ENCODE measurements around the gene TACR2. TPM values are rescaled to one million over a fixed set of nuclear protein-coding genes. Genes with fewer than 3 reads are reported as not detected.

The TACR2 gene
- total and polyA plus RNA-seq, 2 of the 13 experiments (the other 11 are each of a cell fraction or from before 2014, with no cell fraction given): 0.04 TPM; not detected in 1

GRCh38 chr10:69418052-69418752 lies 1.5 kb upstream of the TACR2 start (continued):
- TF ChIP-seq, protein P1, sequence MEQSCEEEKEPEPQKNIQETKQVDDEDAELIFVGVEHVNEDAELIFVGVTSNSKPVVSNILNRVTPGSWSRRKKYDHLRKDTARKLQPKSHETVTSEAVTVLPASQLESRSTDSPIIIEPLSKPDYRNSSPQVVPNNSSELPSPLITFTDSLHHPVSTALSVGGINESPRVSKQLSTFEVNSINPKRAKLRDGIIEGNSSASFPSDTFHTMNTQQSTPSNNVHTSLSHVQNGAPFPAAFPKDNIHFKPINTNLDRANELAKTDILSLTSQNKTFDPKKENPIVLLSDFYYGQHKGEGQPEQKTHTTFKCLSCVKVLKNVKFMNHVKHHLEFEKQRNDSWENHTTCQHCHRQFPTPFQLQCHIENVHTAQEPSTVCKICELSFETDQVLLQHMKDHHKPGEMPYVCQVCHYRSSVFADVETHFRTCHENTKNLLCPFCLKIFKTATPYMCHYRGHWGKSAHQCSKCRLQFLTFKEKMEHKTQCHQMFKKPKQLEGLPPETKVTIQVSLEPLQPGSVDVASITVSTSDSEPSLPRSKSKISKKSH (CRISPR knock-in tag; IDR thresholded peaks at IDR 0.05; ENCODE audit: borderline replicate concordance): no peak
- TF ChIP-seq, protein P2, sequence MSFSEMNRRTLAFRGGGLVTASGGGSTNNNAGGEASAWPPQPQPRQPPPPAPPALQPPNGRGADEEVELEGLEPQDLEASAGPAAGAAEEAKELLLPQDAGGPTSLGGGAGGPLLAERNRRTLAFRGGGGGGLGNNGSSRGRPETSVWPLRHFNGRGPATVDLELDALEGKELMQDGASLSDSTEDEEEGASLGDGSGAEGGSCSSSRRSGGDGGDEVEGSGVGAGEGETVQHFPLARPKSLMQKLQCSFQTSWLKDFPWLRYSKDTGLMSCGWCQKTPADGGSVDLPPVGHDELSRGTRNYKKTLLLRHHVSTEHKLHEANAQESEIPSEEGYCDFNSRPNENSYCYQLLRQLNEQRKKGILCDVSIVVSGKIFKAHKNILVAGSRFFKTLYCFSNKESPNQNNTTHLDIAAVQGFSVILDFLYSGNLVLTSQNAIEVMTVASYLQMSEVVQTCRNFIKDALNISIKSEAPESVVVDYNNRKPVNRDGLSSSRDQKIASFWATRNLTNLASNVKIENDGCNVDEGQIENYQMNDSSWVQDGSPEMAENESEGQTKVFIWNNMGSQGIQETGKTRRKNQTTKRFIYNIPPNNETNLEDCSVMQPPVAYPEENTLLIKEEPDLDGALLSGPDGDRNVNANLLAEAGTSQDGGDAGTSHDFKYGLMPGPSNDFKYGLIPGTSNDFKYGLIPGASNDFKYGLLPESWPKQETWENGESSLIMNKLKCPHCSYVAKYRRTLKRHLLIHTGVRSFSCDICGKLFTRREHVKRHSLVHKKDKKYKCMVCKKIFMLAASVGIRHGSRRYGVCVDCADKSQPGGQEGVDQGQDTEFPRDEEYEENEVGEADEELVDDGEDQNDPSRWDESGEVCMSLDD (CRISPR knock-in tag; IDR thresholded peaks at IDR 0.05; ENCODE audit: borderline replicate concordance): peak; percentile 42; the same call in 1 of the 2 replicates
- TF ChIP-seq ZNF83 (CRISPR knock-in tag; IDR thresholded peaks at IDR 0.05; ENCODE audit: borderline replicate concordance): no peak
- TF ChIP-seq ASH2L (IDR thresholded peaks at IDR 0.05; ENCODE audit: insufficient read length, low read depth, low read length): peak; percentile 74
- 0 out of 2 replicates have a peak, but pooled peaks have one; percentile 51 for TF ChIP-seq MEIS1 (CRISPR knock-in tag; IDR thresholded peaks at IDR 0.05; ENCODE audit: borderline replicate concordance)
- no peak for TF ChIP-seq RNF219 (CRISPR knock-in tag; IDR thresholded peaks at IDR 0.05)
- TF ChIP-seq NCOA2 (CRISPR knock-in tag; IDR thresholded peaks at IDR 0.05): peak; percentile 75
- TF ChIP-seq, protein P3, sequence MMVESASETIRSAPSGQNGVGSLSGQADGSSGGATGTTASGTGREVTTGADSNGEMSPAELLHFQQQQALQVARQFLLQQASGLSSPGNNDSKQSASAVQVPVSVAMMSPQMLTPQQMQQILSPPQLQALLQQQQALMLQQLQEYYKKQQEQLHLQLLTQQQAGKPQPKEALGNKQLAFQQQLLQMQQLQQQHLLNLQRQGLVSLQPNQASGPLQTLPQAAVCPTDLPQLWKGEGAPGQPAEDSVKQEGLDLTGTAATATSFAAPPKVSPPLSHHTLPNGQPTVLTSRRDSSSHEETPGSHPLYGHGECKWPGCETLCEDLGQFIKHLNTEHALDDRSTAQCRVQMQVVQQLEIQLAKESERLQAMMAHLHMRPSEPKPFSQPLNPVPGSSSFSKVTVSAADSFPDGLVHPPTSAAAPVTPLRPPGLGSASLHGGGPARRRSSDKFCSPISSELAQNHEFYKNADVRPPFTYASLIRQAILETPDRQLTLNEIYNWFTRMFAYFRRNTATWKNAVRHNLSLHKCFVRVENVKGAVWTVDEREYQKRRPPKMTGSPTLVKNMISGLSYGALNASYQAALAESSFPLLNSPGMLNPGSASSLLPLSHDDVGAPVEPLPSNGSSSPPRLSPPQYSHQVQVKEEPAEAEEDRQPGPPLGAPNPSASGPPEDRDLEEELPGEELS (CRISPR knock-in tag; IDR thresholded peaks at IDR 0.05): peak; percentile 30; the same call in 1 of the 2 replicates
- no peak for TF ChIP-seq SNAPC2 (CRISPR knock-in tag; IDR thresholded peaks at IDR 0.05)
- no peak for TF ChIP-seq GABPA (IDR thresholded peaks at IDR 0.05; ENCODE audit: low read depth, low read length)
- TF ChIP-seq GABPA (CRISPR knock-in tag; IDR thresholded peaks at IDR 0.05; ENCODE audit: low read depth): peak; percentile 69
- TF ChIP-seq ZFP37 (CRISPR knock-in tag; IDR thresholded peaks at IDR 0.05; ENCODE audit: borderline replicate concordance): no peak
- no peak for TF ChIP-seq DNMT1 (CRISPR knock-in tag; IDR thresholded peaks at IDR 0.05)
- TF ChIP-seq ZNF737 (CRISPR knock-in tag; IDR thresholded peaks at IDR 0.05; ENCODE audit: borderline replicate concordance): no peak
- TF ChIP-seq ZNF883 (CRISPR knock-in tag; IDR thresholded peaks at IDR 0.05; ENCODE audit: not compliant biosample characterization): no peak
- TF ChIP-seq ZNF260 (CRISPR knock-in tag; IDR thresholded peaks at IDR 0.05; ENCODE audit: borderline replicate concordance, low read depth): no peak
- TF ChIP-seq ZNF619 (CRISPR knock-in tag; IDR thresholded peaks at IDR 0.05): no peak
- no peak for TF ChIP-seq GPN1 (CRISPR knock-in tag; IDR thresholded peaks at IDR 0.05; ENCODE audit: borderline replicate concordance)
- TF ChIP-seq ZNF24 (IDR thresholded peaks at IDR 0.05): no peak
- no peak for TF ChIP-seq ONECUT2 (CRISPR knock-in tag; IDR thresholded peaks at IDR 0.05)
- TF ChIP-seq TBX3 (IDR thresholded peaks at IDR 0.05; ENCODE audit: borderline replicate concordance): no peak
- no peak for TF ChIP-seq AGO2 (optimal IDR thresholded peaks at IDR 0.05; ENCODE audit: low read depth, low read length)

Data from HepG2 (cell line).